ENCODE data around the gene NGFR. TPM values are rescaled to one million over a fixed set of nuclear protein-coding genes. Genes with fewer than 3 reads are reported as not detected.

Gene NGFR
- total and polyA plus RNA-seq, 3 donors from 2014 or later, result 11.3 to 21.5 (median 20.6) TPM

GRCh38 chr17:49504369-49504768, 9.3 kb downstream of the NGFR start:
- no peaks in the 10 kb centered on the region for H3K36me3 ChIP-seq (ENCODE audit: low read depth, missing control alignments)
- no peaks in the 10 kb centered on the region for H3K4me1 ChIP-seq
- no peaks in the 10 kb centered on the region for H3K9me3 ChIP-seq
- H3K27ac ChIP-seq, result no peak overlapping the region
- TF ChIP-seq CTCF (IDR thresholded peaks at IDR 0.05), result no peak
- no peak for TF ChIP-seq POLR2A (IDR thresholded peaks at IDR 0.05)
- H3K4me3 ChIP-seq, result no peak overlapping the region
- 85% methylated on average over 4 of the region's 4 CpGs for WGBS, 2 donors
- no peak for DNase-seq
- intact Hi-C loops (cut with DNase I; ENCODE audit: low total_unique reads), result no loop called here
- no peaks in the 10 kb centered on the region for H3K27me3 ChIP-seq

DNA sequence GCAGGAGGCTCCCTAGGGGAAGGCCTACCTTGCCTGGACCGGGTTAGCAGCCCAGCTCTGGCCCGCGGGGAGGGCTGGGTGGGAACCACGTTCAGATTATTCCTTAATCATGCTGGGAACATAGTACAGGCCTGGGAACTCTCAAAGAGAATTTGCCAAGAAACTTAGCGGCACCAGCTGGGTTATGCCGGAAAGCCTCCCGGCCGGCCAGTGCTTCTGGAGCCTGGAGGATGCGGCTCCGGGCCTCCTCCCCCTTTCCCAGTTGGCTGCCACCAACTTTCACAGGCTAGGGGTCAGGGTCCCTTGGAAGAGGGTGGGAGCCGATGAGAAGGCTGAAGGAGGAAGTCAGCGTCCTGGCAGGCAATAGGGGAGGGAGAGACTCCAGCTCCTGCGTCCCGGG, 10.8 kb downstream of the NGFR start:
- Histone ChIP-seq H3K4me1 (no peaks in the 10 kb centered on the region), H3K27me3 (no peaks in the 10 kb centered on the region), H3K9me3 (no peaks in the 10 kb centered on the region), H3K4me3 (peak overlapping the region in 1 of 2 donors; percentile 38), H3K36me3 (ENCODE audit: low read depth, missing control alignments) (no peaks in the 10 kb centered on the region), H3K27ac (no peak overlapping the region)
- 22 to 33% methylated on average over 10 to 14 of the region's 14 CpGs for WGBS, 2 donors
- TF ChIP-seq POLR2A (IDR thresholded peaks at IDR 0.05) (no peak), CTCF (IDR thresholded peaks at IDR 0.05) (no peak)
- intact Hi-C loops (cut with DNase I; ENCODE audit: low total_unique reads), result no loop called here
- peak; percentile 69 for DNase-seq

- no peaks in the 10 kb centered on the region for H3K27me3 ChIP-seq
- WGBS, 2 donors, result 60 to 61% methylated on average over 43 to 54 of the region's 57 CpGs
- TF ChIP-seq POLR2A (IDR thresholded peaks at IDR 0.05) (no peak), CTCF (IDR thresholded peaks at IDR 0.05) (no peak)
- intact Hi-C loops (cut with DNase I; ENCODE audit: low total_unique reads), result no loop called here
- no peaks in the 10 kb centered on the region for H3K36me3 ChIP-seq (ENCODE audit: low read depth, missing control alignments)
- no peak overlapping the region for H3K27ac ChIP-seq
- no peaks in the 10 kb centered on the region for H3K9me3 ChIP-seq
- DNase-seq, result no peak
- peak overlapping the region in 1 of 2 donors; percentile 38 for H3K4me3 ChIP-seq
- H3K4me1 ChIP-seq, result no peaks in the 10 kb centered on the region
These were observed 11.2 kb downstream of the NGFR start for GRCh38 chr17:49506282-49506681.

GRCh38 chr17:49508061-49508865, 13.2 kb downstream of the NGFR start:
- H3K4me1 ChIP-seq, result peaks cover 2% of the 10 kb centered on the region
- H3K36me3 ChIP-seq (ENCODE audit: low read depth, missing control alignments), result no peaks in the 10 kb centered on the region
- H3K9me3 ChIP-seq, result no peaks in the 10 kb centered on the region
- DNase-seq, result no peak
- intact Hi-C loops (cut with DNase I; ENCODE audit: low total_unique reads), result no loop called here
- no peaks in the 10 kb centered on the region for H3K27me3 ChIP-seq
- 78 to 83% methylated on average over 15 to 17 of the region's 17 CpGs for WGBS, 2 donors
- H3K4me3 ChIP-seq, result no peak overlapping the region
- TF ChIP-seq CTCF (IDR thresholded peaks at IDR 0.05), result no peak
- no peak overlapping the region for H3K27ac ChIP-seq

All from testis (tissue), 3 donors.